Upper lobe of left lung (tissue), 4 donors: ENCODE results near the gene LENEP.

Experiments
- POLR2A ChIP-seq, 4 donors: fragments of 450-650 bp; IDR thresholded peaks; one replicate each; pipeline ENCODE4 v1.5.1; 2016 to 2017; ENCODE audit warnings: antibody characterized with exemption in 4 of 4, mild to moderate bottlenecking in 2 of 4
- TF ChIP-seq, protein P1 (sequence below), 6 experiments: fragments of 450-650 bp in 4 of 6; fragments of 200-600 bp in 2 of 6; sonication (generic) in 2 of 6; IDR thresholded peaks; one replicate each; pipeline ENCODE4 v1.5.1; 2016 to 2019; ENCODE audit warnings: antibody characterized with exemption in 6 of 6

GRCh38 chr1:154966111-154966510, 27.3 kb upstream of the LENEP start:
- TF ChIP-seq, protein P1, sequence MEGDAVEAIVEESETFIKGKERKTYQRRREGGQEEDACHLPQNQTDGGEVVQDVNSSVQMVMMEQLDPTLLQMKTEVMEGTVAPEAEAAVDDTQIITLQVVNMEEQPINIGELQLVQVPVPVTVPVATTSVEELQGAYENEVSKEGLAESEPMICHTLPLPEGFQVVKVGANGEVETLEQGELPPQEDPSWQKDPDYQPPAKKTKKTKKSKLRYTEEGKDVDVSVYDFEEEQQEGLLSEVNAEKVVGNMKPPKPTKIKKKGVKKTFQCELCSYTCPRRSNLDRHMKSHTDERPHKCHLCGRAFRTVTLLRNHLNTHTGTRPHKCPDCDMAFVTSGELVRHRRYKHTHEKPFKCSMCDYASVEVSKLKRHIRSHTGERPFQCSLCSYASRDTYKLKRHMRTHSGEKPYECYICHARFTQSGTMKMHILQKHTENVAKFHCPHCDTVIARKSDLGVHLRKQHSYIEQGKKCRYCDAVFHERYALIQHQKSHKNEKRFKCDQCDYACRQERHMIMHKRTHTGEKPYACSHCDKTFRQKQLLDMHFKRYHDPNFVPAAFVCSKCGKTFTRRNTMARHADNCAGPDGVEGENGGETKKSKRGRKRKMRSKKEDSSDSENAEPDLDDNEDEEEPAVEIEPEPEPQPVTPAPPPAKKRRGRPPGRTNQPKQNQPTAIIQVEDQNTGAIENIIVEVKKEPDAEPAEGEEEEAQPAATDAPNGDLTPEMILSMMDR (IDR thresholded peaks at IDR 0.05) = no peak
- no peak for TF ChIP-seq POLR2A (IDR thresholded peaks at IDR 0.05)
